Mucosa of descending colon (tissue), 3 donors: ENCODE measurements around the gene SMARCC1. TPM values are rescaled to one million over a fixed set of nuclear protein-coding genes. Genes with fewer than 3 reads are reported as not detected.
A peak's percentile ranks its signal among the peaks of the same experiment; 100 is the strongest.

Experiments
- ATAC-seq: fragments of 200-7000 bp; cut with Tn5 transposase; one replicate; pipeline ENCODE4 v1.9.1; 2020; ENCODE audit warnings: mild to moderate bottlenecking, moderate library complexity
- DNase-seq, 3 donors: peaks; one replicate each; pipeline ENCODE4 v3.0.0-alpha.2; 2020
- H3K36me3 ChIP-seq: fragments of 200-600 bp; one replicate; pipeline ENCODE4 v1.8.0; 2021; ENCODE audit warnings: low read depth, mild to moderate bottlenecking
- H3K4me1 ChIP-seq: fragments of 200-600 bp; one replicate; pipeline ENCODE4 v1.8.0; 2021; ENCODE audit warnings: low read depth, mild to moderate bottlenecking
- H3K4me3 ChIP-seq: fragments of 200-600 bp; one replicate; pipeline ENCODE4 v1.8.0; 2021; ENCODE audit warnings: mild to moderate bottlenecking
- H3K9me3 ChIP-seq: fragments of 200-600 bp; one replicate; pipeline ENCODE4 v1.8.0; 2021; ENCODE audit warnings: mild to moderate bottlenecking
- intact Hi-C, 2 donors: fragments of 100-400 bp; cut with DNase I in 1 of 2; cut with micrococcal nuclease in 1 of 2; formaldehyde crosslinking; loops; one replicate each; pipeline versions ENCODE4 v1.11.0 to v1.11.1; 2022; cut with DNase I, micrococcal nuclease
- total RNA-seq, 3 donors: library from RNA; stranded (reverse); fragmentation: NEBNext Ultra II Directional in 2 of 3; extraction: Animal tissue kit (Norgen Biotek cat#: 25700) in 2 of 3; gene quantifications; one replicate each; pipeline versions ENCODE4 v1.2.1 to v1.2.4, GENCODE V29; 2021 to 2023
- TF ChIP-seq, protein P1 (sequence below): fragments of 200-600 bp; IDR thresholded peaks from one replicate; pipeline ENCODE4 v1.8.0; 2022; ENCODE audit warnings: antibody characterized with exemption, mild to moderate bottlenecking
- donor health status: DM: no; HTN: no; CAD: no; lungs with moderate emphysema.
- donor health status: DM: no; HTN: no; CAD: no.
- donor health status: DM: no; HTN: yes; CAD: no.

Gene SMARCC1
- total RNA-seq, 3 donors from 2014 or later = 61.5 to 117 (median 71.5) TPM

- DNase-seq = no peak
- Histone ChIP-seq H3K4me1 (no peaks in the 10 kb centered on the region), H3K36me3 (peaks cover 3% of the 10 kb centered on the region), H3K4me3 (no peak overlapping the region), H3K9me3 (no peaks in the 10 kb centered on the region)
- intact Hi-C loops = no loop called here
- TF ChIP-seq, protein P1, sequence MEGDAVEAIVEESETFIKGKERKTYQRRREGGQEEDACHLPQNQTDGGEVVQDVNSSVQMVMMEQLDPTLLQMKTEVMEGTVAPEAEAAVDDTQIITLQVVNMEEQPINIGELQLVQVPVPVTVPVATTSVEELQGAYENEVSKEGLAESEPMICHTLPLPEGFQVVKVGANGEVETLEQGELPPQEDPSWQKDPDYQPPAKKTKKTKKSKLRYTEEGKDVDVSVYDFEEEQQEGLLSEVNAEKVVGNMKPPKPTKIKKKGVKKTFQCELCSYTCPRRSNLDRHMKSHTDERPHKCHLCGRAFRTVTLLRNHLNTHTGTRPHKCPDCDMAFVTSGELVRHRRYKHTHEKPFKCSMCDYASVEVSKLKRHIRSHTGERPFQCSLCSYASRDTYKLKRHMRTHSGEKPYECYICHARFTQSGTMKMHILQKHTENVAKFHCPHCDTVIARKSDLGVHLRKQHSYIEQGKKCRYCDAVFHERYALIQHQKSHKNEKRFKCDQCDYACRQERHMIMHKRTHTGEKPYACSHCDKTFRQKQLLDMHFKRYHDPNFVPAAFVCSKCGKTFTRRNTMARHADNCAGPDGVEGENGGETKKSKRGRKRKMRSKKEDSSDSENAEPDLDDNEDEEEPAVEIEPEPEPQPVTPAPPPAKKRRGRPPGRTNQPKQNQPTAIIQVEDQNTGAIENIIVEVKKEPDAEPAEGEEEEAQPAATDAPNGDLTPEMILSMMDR = no peak
- no peak for ATAC-seq
Observed at GRCh38 chr3:47617086-47618010, 164.3 kb downstream of the SMARCC1 start.

DNA sequence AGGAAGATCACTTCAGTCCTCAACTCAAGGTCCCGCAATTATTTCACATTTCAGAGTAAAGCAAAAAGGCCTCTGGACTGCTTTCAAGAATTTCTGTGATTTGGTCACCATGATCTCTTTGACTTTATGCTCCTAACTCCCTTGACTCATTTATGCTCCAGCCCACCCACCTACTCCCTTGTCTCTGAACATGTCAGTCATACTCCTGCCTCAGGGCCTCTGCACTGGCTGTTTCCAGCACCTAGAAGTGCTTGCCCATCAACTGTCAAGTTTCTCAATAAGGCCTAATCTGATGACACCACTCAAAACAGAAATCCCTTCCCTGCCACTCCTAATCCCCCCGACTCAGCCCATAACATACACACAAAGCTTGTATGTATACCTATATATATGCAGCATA lies 166.9 kb downstream of the SMARCC1 start:
- no peaks in the 10 kb centered on the region for H3K4me1 ChIP-seq
- peaks cover 5% of the 10 kb centered on the region for H3K36me3 ChIP-seq
- H3K4me3 ChIP-seq = no peak overlapping the region
- ATAC-seq = no peak
- intact Hi-C loops = no loop called here
- H3K9me3 ChIP-seq = no peaks in the 10 kb centered on the region
- TF ChIP-seq, protein P1 = no peak
- DNase-seq = no peak

DNA sequence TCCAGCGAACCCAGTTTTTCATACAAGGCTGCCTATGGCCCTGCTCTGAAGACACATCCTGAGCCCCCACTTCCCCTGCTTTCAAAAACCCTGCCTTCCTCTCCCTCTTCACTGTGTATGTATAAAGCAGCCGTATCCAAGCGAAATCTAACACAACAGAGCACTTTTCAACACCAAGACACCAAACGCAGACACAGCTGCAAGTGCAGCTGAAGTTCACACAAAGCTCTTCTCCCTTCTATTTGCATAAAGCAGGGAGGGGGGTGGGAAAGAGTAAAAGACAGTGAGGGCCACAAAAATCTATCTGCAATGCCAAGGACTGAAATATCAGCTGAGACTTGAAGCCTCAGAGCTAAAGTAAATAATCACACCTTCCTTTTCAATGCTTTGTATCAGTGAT lies 168.0 kb downstream of the SMARCC1 start:
- ATAC-seq (no peak), DNase-seq (no peak)
- TF ChIP-seq, protein P1 = no peak
- Histone ChIP-seq H3K9me3 (no peaks in the 10 kb centered on the region), H3K36me3 (peaks cover 7% of the 10 kb centered on the region), H3K4me3 (no peak overlapping the region), H3K4me1 (no peaks in the 10 kb centered on the region)
- intact Hi-C loops = no loop called here

DNA sequence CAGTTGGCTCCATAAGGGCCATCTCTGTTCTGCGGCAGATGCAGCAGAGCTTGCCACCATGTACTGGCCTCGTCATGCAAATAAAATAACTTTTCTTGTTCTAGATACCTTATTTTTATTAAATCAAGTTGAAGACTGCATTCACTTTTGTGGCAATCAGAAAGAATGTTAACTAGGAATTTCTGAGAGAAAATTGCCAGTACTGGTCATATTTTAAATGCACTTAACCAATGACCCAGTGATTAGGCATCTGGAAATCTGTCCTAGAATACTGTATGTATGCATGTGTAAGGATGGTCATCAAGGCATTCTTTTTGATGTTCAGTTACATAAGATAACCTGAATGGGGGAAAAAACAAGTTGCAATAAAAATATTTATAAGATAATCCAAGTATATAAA lies 168.8 kb downstream of the SMARCC1 start:
- Histone ChIP-seq H3K36me3 (peaks cover 4% of the 10 kb centered on the region), H3K4me1 (no peaks in the 10 kb centered on the region), H3K4me3 (no peak overlapping the region), H3K9me3 (no peaks in the 10 kb centered on the region)
- TF ChIP-seq, protein P1 = no peak
- DNase-seq (no peak), ATAC-seq (no peak)
- intact Hi-C loops = no loop called here

DNA sequence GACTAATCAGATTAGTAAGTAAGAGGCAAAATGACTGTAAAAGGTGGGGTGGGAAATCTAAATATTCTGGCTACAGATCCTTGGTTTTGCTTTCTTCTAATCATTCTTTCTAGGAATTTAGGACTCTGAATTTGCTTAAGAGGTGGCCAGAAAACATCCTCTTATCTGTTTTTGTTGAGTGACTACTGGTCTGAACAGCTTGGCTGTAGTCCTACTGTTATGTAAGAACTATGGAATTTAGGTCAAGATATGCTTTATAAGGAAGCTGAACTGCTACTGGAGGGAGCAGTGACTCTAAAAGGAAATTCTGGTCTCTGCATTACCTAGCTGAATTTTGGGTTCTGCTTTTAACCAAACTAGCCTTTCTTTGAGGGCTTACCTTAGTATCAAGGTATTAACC lies 169.5 kb downstream of the SMARCC1 start:
- ATAC-seq = peak; percentile 51
- no peak for DNase-seq

More for the DNA sequence above, 169.5 kb downstream of the SMARCC1 start:
- intact Hi-C loops = no loop called here
- no peaks in the 10 kb centered on the region for H3K9me3 ChIP-seq
- peaks cover 5% of the 10 kb centered on the region for H3K4me1 ChIP-seq
- TF ChIP-seq, protein P1 = no peak
- no peak overlapping the region for H3K4me3 ChIP-seq
- H3K36me3 ChIP-seq = peaks cover 4% of the 10 kb centered on the region
